H9 (cell line): Measurements from ENCODE around the gene TRIP10. TPM values are rescaled to one million over a fixed set of nuclear protein-coding genes. Genes with fewer than 3 reads are reported as not detected.
A peak's percentile ranks its signal among the peaks of the same experiment; 100 is the strongest.

Experiments
- DNase-seq: peaks from one replicate; pipeline ENCODE4 v3.0.0-alpha.2; 2017
- H2AFZ ChIP-seq: one replicate; pipeline ENCODE4 v1.6.1; 2013; ENCODE audit warnings: mild to moderate bottlenecking, low read length, control low read depth, moderate library complexity
- H2AK5ac ChIP-seq: 2 replicates; pipeline ENCODE4 v1.6.1; 2013; ENCODE audit warnings: low read length, control low read depth, mixed read lengths; ENCODE audit not compliant: insufficient read length
- H2BK120ac ChIP-seq: one replicate; pipeline ENCODE4 v1.6.1; 2013; ENCODE audit warnings: low read depth, mild to moderate bottlenecking, low read length, control low read depth, inconsistent platforms; ENCODE audit not compliant: poor library complexity, severe bottlenecking
- H2BK12ac ChIP-seq: 2 replicates; pipeline ENCODE4 v1.6.1; 2013; ENCODE audit warnings: low read length, control low read depth, mixed read lengths, low read depth; ENCODE audit not compliant: insufficient read length
- H2BK15ac ChIP-seq: 2 replicates; pipeline ENCODE4 v1.6.1; 2013; ENCODE audit warnings: low read depth, low read length, control low read depth
- H2BK20ac ChIP-seq: one replicate; pipeline ENCODE4 v1.6.1; 2013; ENCODE audit warnings: low read depth, mild to moderate bottlenecking, low read length, control low read depth, inconsistent platforms; ENCODE audit not compliant: poor library complexity, severe bottlenecking
- H2BK5ac ChIP-seq: 2 replicates; pipeline ENCODE4 v1.6.1; 2013; ENCODE audit warnings: low read length, control low read depth, mixed read lengths; ENCODE audit not compliant: insufficient read length
- H3K14ac ChIP-seq: 2 replicates; pipeline ENCODE4 v1.6.1; 2013; ENCODE audit warnings: low read length, control low read depth; ENCODE audit not compliant: insufficient read depth
- H3K18ac ChIP-seq: 2 replicates; pipeline ENCODE4 v1.6.1; 2013; ENCODE audit warnings: low read depth, mild to moderate bottlenecking, mixed read lengths, low read length, control low read depth; ENCODE audit not compliant: insufficient read length
- H3K23ac ChIP-seq: 2 replicates; pipeline ENCODE4 v1.6.1; 2013; ENCODE audit warnings: low read length, control low read depth, mixed read lengths, low read depth; ENCODE audit not compliant: insufficient read length
- H3K23me2 ChIP-seq: 2 replicates; pipeline ENCODE4 v1.6.1; 2013; ENCODE audit warnings: low read depth, mild to moderate bottlenecking, mixed read lengths, low read length, control low read depth; ENCODE audit not compliant: insufficient read length, poor library complexity, severe bottlenecking
- H3K27ac ChIP-seq: 2 replicates; pipeline ENCODE4 v1.5.1; 2013; ENCODE audit warnings: low read length, control low read depth, mixed read lengths, low read depth; ENCODE audit not compliant: insufficient read length
- H3K27me3 ChIP-seq: 2 replicates; pipeline ENCODE4 v1.6.1; 2013; ENCODE audit warnings: low read length, control low read depth, inconsistent platforms; ENCODE audit not compliant: insufficient read depth
- H3K4ac ChIP-seq: 2 replicates; pipeline ENCODE4 v1.6.1; 2013; ENCODE audit warnings: low read depth, mild to moderate bottlenecking, control low read depth, inconsistent platforms, low read length, moderate library complexity
- H3K4me1 ChIP-seq: 2 replicates; pipeline ENCODE4 v1.6.1; 2013; ENCODE audit warnings: low read length, control low read depth, inconsistent platforms; ENCODE audit not compliant: insufficient read depth
- H3K4me2 ChIP-seq: 2 replicates; pipeline ENCODE4 v1.6.1; 2013; ENCODE audit warnings: low read length, control low read depth, mixed read lengths; ENCODE audit not compliant: insufficient read length, insufficient read depth
- H3K56ac ChIP-seq: 2 replicates; pipeline ENCODE4 v1.6.1; 2013; ENCODE audit warnings: low read depth, mild to moderate bottlenecking, mixed read lengths, low read length, control low read depth; ENCODE audit not compliant: insufficient read length
- H3K79me1 ChIP-seq: 2 replicates; pipeline ENCODE4 v1.6.1; 2013; ENCODE audit warnings: low read depth, mild to moderate bottlenecking, moderate library complexity, low read length, control low read depth, inconsistent platforms; ENCODE audit not compliant: insufficient read depth, poor library complexity, severe bottlenecking
- H3K79me2 ChIP-seq: 2 replicates; pipeline ENCODE4 v1.6.1; 2013; ENCODE audit warnings: low read length, control low read depth, inconsistent platforms; ENCODE audit not compliant: insufficient read depth
- H3K9ac ChIP-seq: 2 replicates; pipeline ENCODE4 v1.6.1; 2013; ENCODE audit warnings: low read length, control low read depth, mixed read lengths; ENCODE audit not compliant: insufficient read length; ENCODE audit errors: extremely low read depth
- H3K9me3 ChIP-seq: one replicate; pipeline ENCODE4 v1.6.1; 2013; ENCODE audit warnings: low read depth, low read length, inconsistent platforms; ENCODE audit not compliant: control insufficient read depth
- H3T11ph ChIP-seq: one replicate; pipeline ENCODE4 v1.6.1; 2013; ENCODE audit warnings: mild to moderate bottlenecking, low read length, control low read depth, inconsistent platforms
- H4K20me1 ChIP-seq: one replicate; pipeline ENCODE4 v1.6.1; 2013; ENCODE audit not compliant: control insufficient read depth, insufficient read length, insufficient read depth
- H4K5ac ChIP-seq: 2 replicates; pipeline ENCODE4 v1.6.1; 2013; ENCODE audit warnings: low read depth, mild to moderate bottlenecking, mixed read lengths, low read length, control low read depth; ENCODE audit not compliant: insufficient read length
- H4K8ac ChIP-seq: replicated peaks from 2 replicates; pipeline ENCODE4 v1.6.1; 2013; ENCODE audit warnings: low read length, control low read depth, mixed read lengths, low read depth; ENCODE audit not compliant: insufficient read length
- H4K91ac ChIP-seq: 2 replicates; pipeline ENCODE4 v1.6.1; 2013; ENCODE audit warnings: low read depth, mild to moderate bottlenecking, moderate library complexity, mixed read lengths, low read length, control low read depth; ENCODE audit not compliant: insufficient read length
- H3K27ac Mint-ChIP-seq, 3 experiments: 2 replicates in 2 of 3; 3 replicates in 1 of 3; pipeline ENCODE4 v1.8.0; 2020 to 2021; ENCODE audit warnings: mixed read lengths in 3 of 3, mild to moderate bottlenecking in 1 of 3, moderate library complexity in 1 of 3
- H3K27me3 Mint-ChIP-seq: 2 replicates; pipeline ENCODE4 v1.8.0; 2021; ENCODE audit warnings: low read depth, mild to moderate bottlenecking, moderate library complexity, mixed read lengths
- H3K36me3 Mint-ChIP-seq, 3 experiments: 2 replicates in 2 of 3; 3 replicates in 1 of 3; pipeline ENCODE4 v1.8.0; 2020 to 2021; ENCODE audit warnings: low read depth in 3 of 3, mixed read lengths in 3 of 3; ENCODE audit not compliant: insufficient read depth in 1 of 3
- H3K4me1 Mint-ChIP-seq, 2 experiments: 2 replicates each; pipeline ENCODE4 v1.8.0; 2020; ENCODE audit warnings: mixed read lengths in 2 of 2
- H3K4me3 Mint-ChIP-seq, 2 experiments: 2 replicates in 1 of 2; 3 replicates in 1 of 2; pipeline ENCODE4 v1.8.0; 2020 to 2021; ENCODE audit warnings: mild to moderate bottlenecking in 2 of 2, mixed read lengths in 2 of 2, moderate library complexity in 1 of 2
- H3K9me3 Mint-ChIP-seq, 2 experiments: 2 replicates in 1 of 2; 3 replicates in 1 of 2; pipeline ENCODE4 v1.8.0; 2020; ENCODE audit warnings: mild to moderate bottlenecking in 2 of 2, mixed read lengths in 2 of 2, moderate library complexity in 1 of 2
- WGBS: extraction: QIAGEN DNeasy Blood & Tissue Kit; methylation state at CpG from one replicate; pipeline ENCODE4 v1.1.7; 2013; ENCODE audit warnings: missing lambda C conversion rate, low lambda C conversion rate, mixed read lengths; ENCODE audit not compliant: insufficient read length; ENCODE audit errors: extremely low coverage; 5-methylcytosine and 5-hydroxymethylcytosine counted together
- total RNA-seq: library from RNA; stranded (reverse); gene quantifications from 2 replicates; pipeline ENCODE4 v1.2.1, GENCODE V29; 2021
- TF ChIP-seq, protein P1 (sequence below): fragments of 200-600 bp; sonication (generic); conservative IDR thresholded peaks from 3 replicates; pipeline ENCODE4 v1.8.0; 2021; ENCODE audit warnings: antibody characterized with exemption, mild to moderate bottlenecking

TRIP10 gene
- total RNA-seq, 1 experiment from 2014 or later, result 56.4 TPM

DNA sequence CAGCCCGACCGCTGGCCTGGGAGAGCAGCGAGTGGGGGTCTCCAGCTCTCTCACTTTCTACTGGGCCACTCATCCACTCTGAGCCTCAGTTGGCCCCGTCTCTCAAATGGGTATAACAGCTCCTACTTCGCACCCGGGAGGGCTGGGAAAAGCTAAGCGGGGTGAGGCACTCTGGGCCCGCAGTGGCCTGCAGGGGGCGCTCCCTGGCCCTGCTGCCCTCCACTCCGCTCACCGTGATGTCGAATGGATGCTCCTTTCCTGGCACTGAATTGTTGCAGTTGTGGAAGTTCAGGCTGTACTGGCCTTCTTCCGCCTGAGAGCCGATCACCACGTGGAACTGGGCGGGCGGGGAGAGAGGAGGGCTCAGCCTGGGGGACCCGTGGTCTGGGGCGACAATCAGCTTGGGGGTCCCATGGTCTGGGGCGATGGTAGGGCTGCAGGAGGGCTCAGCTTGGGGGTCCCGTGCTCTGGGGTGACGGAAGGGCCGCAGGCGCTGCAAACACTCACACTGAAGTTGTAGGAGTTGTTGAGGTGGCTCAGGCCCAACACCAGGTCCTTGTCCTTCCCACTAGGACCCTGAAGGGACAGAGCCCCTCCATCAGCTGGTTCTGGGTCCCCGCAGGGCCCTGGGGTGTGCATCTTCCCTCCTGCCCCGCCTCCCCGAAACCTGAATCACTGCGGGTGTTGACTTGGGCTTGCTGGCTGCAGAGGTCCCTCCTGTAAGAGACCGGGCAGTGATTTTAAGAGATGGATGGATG is 6.0 kb upstream of the TRIP10 start:
- Histone ChIP-seq H3K4me1 (peaks cover 5% of the 10 kb centered on the region; the same call in 1 of the 2 replicates), H2BK120ac (no peak overlapping the region), H3K27me3 (no peaks in the 10 kb centered on the region), H3K79me1 (no peaks in the 10 kb centered on the region), H3K56ac (no peak overlapping the region), H3K18ac (no peak overlapping the region), H3K79me2 (no peaks in the 10 kb centered on the region), H2BK12ac (no peak overlapping the region), H2BK20ac (no peak overlapping the region), H2BK15ac (no peak overlapping the region), H4K20me1 (peaks cover 2% of the 10 kb centered on the region), H4K5ac (no peak overlapping the region), H3K23ac (no peak overlapping the region), H4K8ac (no peak overlapping the region), H3K4ac (no peak overlapping the region), H3K27ac (no peak overlapping the region), H3T11ph (no peak overlapping the region), H4K91ac (no peak overlapping the region), H2AK5ac (no peak overlapping the region), H3K9me3 (no peaks in the 10 kb centered on the region), H3K9ac (no peak overlapping the region), H3K23me2 (peaks cover 14% of the 10 kb centered on the region), H3K4me2 (no peak overlapping the region), H2BK5ac (no peak overlapping the region), H3K14ac (no peak overlapping the region), H2AFZ (no peak overlapping the region)
- Mint-ChIP-seq H3K9me3 (no peaks in the 10 kb centered on the region), H3K27ac (no peak overlapping the region), H3K4me1 (peaks cover 21 to 35% of the 10 kb centered on the region in 2 experiments), H3K4me3 (no peak overlapping the region), H3K27me3 (no peaks in the 10 kb centered on the region; the same call in 1 of the 2 replicates), H3K36me3 (peaks cover 5 to 16% (median 12%) of the 10 kb centered on the region in 3 experiments)
- WGBS, result no CpG with 5 or more reads among the region's 29 CpGs
- no peak for DNase-seq
- TF ChIP-seq, protein P1, sequence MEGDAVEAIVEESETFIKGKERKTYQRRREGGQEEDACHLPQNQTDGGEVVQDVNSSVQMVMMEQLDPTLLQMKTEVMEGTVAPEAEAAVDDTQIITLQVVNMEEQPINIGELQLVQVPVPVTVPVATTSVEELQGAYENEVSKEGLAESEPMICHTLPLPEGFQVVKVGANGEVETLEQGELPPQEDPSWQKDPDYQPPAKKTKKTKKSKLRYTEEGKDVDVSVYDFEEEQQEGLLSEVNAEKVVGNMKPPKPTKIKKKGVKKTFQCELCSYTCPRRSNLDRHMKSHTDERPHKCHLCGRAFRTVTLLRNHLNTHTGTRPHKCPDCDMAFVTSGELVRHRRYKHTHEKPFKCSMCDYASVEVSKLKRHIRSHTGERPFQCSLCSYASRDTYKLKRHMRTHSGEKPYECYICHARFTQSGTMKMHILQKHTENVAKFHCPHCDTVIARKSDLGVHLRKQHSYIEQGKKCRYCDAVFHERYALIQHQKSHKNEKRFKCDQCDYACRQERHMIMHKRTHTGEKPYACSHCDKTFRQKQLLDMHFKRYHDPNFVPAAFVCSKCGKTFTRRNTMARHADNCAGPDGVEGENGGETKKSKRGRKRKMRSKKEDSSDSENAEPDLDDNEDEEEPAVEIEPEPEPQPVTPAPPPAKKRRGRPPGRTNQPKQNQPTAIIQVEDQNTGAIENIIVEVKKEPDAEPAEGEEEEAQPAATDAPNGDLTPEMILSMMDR, result peak; percentile 76
